ENCODE data around the gene CHKA. TPM values are rescaled to one million over a fixed set of nuclear protein-coding genes. Genes with fewer than 3 reads are reported as not detected.

Gene CHKA
- total and polyA plus RNA-seq, 2 experiments from 2014 or later: 37.1 to 94.4 TPM

- no peaks in the 10 kb centered on the region for H3K27me3 ChIP-seq (ENCODE audit: insufficient read depth)
- H3K4me2 ChIP-seq: no peak overlapping the region
- H2AFZ ChIP-seq: no peak overlapping the region
- no peaks in the 10 kb centered on the region for H3K9me2 ChIP-seq (ENCODE audit: insufficient read depth)
- Mint-ChIP-seq H3K4me1 (peaks cover 17% of the 10 kb centered on the region), H3K4me3 (no peak overlapping the region), H3K9me3 (no peaks in the 10 kb centered on the region), H3K27ac (no peak overlapping the region), H3K36me3 (ENCODE audit: low read depth) (no peaks in the 10 kb centered on the region), H3K27me3 (ENCODE audit: insufficient read depth, low read depth, poor library complexity) (peaks cover 11% of the 10 kb centered on the region)
- no peaks in the 10 kb centered on the region for H3K36me3 ChIP-seq (ENCODE audit: insufficient read depth)
- DNase-seq (ENCODE audit: low spot score) (no peak), ATAC-seq (no peak)
- no peak overlapping the region for H3K27ac ChIP-seq (ENCODE audit: low read depth)
- H3K4me3 ChIP-seq: no peak overlapping the region
- H3F3A ChIP-seq (replicated peaks; ENCODE audit: low read depth): 0 out of 2 replicates have a peak, but pooled peaks cover 4% of the 10 kb centered on the region
- peaks cover 8% of the 10 kb centered on the region for H3K4me1 ChIP-seq (ENCODE audit: insufficient read depth)
- H3K79me2 ChIP-seq (replicated peaks; ENCODE audit: insufficient read depth): no peaks in the 10 kb centered on the region
- H4K20me1 ChIP-seq (replicated peaks; ENCODE audit: insufficient read depth): no peaks in the 10 kb centered on the region
- TF ChIP-seq EZH2phosphoT487 (IDR thresholded peaks at IDR 0.05; ENCODE audit: unreplicated experiment): no peak
- TF ChIP-seq, protein P1, sequence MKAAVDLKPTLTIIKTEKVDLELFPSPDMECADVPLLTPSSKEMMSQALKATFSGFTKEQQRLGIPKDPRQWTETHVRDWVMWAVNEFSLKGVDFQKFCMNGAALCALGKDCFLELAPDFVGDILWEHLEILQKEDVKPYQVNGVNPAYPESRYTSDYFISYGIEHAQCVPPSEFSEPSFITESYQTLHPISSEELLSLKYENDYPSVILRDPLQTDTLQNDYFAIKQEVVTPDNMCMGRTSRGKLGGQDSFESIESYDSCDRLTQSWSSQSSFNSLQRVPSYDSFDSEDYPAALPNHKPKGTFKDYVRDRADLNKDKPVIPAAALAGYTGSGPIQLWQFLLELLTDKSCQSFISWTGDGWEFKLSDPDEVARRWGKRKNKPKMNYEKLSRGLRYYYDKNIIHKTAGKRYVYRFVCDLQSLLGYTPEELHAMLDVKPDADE (IDR thresholded peaks at IDR 0.05): no peak
- TF ChIP-seq, protein P2, sequence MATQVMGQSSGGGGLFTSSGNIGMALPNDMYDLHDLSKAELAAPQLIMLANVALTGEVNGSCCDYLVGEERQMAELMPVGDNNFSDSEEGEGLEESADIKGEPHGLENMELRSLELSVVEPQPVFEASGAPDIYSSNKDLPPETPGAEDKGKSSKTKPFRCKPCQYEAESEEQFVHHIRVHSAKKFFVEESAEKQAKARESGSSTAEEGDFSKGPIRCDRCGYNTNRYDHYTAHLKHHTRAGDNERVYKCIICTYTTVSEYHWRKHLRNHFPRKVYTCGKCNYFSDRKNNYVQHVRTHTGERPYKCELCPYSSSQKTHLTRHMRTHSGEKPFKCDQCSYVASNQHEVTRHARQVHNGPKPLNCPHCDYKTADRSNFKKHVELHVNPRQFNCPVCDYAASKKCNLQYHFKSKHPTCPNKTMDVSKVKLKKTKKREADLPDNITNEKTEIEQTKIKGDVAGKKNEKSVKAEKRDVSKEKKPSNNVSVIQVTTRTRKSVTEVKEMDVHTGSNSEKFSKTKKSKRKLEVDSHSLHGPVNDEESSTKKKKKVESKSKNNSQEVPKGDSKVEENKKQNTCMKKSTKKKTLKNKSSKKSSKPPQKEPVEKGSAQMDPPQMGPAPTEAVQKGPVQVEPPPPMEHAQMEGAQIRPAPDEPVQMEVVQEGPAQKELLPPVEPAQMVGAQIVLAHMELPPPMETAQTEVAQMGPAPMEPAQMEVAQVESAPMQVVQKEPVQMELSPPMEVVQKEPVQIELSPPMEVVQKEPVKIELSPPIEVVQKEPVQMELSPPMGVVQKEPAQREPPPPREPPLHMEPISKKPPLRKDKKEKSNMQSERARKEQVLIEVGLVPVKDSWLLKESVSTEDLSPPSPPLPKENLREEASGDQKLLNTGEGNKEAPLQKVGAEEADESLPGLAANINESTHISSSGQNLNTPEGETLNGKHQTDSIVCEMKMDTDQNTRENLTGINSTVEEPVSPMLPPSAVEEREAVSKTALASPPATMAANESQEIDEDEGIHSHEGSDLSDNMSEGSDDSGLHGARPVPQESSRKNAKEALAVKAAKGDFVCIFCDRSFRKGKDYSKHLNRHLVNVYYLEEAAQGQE (IDR thresholded peaks at IDR 0.05; ENCODE audit: unreplicated experiment): no peak
- TF ChIP-seq ZNF331 (CRISPR knock-in tag; IDR thresholded peaks at IDR 0.05; ENCODE audit: low read depth): no peak
- TF ChIP-seq, protein P3, sequence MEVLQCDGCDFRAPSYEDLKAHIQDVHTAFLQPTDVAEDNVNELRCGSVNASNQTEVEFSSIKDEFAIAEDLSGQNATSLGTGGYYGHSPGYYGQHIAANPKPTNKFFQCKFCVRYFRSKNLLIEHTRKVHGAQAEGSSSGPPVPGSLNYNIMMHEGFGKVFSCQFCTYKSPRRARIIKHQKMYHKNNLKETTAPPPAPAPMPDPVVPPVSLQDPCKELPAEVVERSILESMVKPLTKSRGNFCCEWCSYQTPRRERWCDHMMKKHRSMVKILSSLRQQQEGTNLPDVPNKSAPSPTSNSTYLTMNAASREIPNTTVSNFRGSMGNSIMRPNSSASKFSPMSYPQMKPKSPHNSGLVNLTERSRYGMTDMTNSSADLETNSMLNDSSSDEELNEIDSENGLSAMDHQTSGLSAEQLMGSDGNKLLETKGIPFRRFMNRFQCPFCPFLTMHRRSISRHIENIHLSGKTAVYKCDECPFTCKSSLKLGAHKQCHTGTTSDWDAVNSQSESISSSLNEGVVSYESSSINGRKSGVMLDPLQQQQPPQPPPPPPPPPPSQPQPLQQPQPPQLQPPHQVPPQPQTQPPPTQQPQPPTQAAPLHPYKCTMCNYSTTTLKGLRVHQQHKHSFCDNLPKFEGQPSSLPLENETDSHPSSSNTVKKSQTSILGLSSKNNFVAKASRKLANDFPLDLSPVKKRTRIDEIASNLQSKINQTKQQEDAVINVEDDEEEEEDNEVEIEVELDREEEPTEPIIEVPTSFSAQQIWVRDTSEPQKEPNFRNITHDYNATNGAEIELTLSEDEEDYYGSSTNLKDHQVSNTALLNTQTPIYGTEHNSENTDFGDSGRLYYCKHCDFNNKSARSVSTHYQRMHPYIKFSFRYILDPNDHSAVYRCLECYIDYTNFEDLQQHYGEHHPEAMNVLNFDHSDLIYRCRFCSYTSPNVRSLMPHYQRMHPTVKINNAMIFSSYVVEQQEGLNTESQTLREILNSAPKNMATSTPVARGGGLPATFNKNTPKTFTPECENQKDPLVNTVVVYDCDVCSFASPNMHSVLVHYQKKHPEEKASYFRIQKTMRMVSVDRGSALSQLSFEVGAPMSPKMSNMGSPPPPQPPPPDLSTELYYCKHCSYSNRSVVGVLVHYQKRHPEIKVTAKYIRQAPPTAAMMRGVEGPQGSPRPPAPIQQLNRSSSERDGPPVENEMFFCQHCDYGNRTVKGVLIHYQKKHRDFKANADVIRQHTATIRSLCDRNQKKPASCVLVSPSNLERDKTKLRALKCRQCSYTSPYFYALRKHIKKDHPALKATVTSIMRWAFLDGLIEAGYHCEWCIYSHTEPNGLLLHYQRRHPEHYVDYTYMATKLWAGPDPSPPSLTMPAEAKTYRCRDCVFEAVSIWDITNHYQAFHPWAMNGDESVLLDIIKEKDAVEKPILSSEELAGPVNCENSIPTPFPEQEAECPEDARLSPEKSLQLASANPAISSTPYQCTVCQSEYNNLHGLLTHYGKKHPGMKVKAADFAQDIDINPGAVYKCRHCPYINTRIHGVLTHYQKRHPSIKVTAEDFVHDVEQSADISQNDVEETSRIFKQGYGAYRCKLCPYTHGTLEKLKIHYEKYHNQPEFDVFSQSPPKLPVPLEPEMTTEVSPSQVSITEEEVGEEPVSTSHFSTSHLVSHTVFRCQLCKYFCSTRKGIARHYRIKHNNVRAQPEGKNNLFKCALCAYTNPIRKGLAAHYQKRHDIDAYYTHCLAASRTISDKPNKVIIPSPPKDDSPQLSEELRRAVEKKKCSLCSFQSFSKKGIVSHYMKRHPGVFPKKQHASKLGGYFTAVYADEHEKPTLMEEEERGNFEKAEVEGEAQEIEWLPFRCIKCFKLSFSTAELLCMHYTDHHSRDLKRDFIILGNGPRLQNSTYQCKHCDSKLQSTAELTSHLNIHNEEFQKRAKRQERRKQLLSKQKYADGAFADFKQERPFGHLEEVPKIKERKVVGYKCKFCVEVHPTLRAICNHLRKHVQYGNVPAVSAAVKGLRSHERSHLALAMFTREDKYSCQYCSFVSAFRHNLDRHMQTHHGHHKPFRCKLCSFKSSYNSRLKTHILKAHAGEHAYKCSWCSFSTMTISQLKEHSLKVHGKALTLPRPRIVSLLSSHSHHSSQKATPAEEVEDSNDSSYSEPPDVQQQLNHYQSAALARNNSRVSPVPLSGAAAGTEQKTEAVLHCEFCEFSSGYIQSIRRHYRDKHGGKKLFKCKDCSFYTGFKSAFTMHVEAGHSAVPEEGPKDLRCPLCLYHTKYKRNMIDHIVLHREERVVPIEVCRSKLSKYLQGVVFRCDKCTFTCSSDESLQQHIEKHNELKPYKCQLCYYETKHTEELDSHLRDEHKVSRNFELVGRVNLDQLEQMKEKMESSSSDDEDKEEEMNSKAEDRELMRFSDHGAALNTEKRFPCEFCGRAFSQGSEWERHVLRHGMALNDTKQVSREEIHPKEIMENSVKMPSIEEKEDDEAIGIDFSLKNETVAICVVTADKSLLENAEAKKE (CRISPR knock-in tag; IDR thresholded peaks at IDR 0.05): no peak
- TF ChIP-seq ZNF114 (CRISPR knock-in tag; IDR thresholded peaks at IDR 0.05): no peak
These were observed 106.2 kb downstream of the CHKA start for GRCh38 chr11:68014947-68015447.
